LNCaP clone FGC (cell line): ENCODE data around the gene STARD13.

Experiments used
- DNase-seq: peaks from one replicate; pipeline ENCODE4 v3.0.0-alpha.2; 2011; ENCODE audit warnings: low read depth
- H3K4me3 ChIP-seq: 2 replicates; pipeline ENCODE4 v1.5.1; 2011; ENCODE audit warnings: mild to moderate bottlenecking, low read depth, low read length, control low read depth
- TF ChIP-seq, protein P1 (sequence below): IDR thresholded peaks from 2 replicates; pipeline ENCODE4 v1.5.1; 2012; ENCODE audit warnings: mild to moderate bottlenecking; ENCODE audit not compliant: control insufficient read depth, insufficient read depth; ENCODE audit errors: extremely low read depth

The STARD13 gene

GRCh38 chr13:33235564-33235963, 50.0 kb downstream of the STARD13 start:
- no peak for DNase-seq
- no peak overlapping the region for H3K4me3 ChIP-seq
- TF ChIP-seq, protein P1, sequence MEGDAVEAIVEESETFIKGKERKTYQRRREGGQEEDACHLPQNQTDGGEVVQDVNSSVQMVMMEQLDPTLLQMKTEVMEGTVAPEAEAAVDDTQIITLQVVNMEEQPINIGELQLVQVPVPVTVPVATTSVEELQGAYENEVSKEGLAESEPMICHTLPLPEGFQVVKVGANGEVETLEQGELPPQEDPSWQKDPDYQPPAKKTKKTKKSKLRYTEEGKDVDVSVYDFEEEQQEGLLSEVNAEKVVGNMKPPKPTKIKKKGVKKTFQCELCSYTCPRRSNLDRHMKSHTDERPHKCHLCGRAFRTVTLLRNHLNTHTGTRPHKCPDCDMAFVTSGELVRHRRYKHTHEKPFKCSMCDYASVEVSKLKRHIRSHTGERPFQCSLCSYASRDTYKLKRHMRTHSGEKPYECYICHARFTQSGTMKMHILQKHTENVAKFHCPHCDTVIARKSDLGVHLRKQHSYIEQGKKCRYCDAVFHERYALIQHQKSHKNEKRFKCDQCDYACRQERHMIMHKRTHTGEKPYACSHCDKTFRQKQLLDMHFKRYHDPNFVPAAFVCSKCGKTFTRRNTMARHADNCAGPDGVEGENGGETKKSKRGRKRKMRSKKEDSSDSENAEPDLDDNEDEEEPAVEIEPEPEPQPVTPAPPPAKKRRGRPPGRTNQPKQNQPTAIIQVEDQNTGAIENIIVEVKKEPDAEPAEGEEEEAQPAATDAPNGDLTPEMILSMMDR: no peak

- TF ChIP-seq, protein P1: no peak
- no peak for DNase-seq
Measured at GRCh38 chr13:33235078-33235477, 50.5 kb downstream of the STARD13 start.

GRCh38 chr13:33233547-33233946, 52.0 kb downstream of the STARD13 start:
- DNase-seq: no peak
- TF ChIP-seq, protein P1: no peak

More at GRCh38 chr13:33235078-33235477, 50.5 kb downstream of the STARD13 start:
- H3K4me3 ChIP-seq: no peak overlapping the region

GRCh38 chr13:33232883-33233282, 52.7 kb downstream of the STARD13 start:
- TF ChIP-seq, protein P1: no peak
- no peak overlapping the region for H3K4me3 ChIP-seq
- no peak for DNase-seq

More at GRCh38 chr13:33233547-33233946, 52.0 kb downstream of the STARD13 start:
- H3K4me3 ChIP-seq: no peak overlapping the region

DNA sequence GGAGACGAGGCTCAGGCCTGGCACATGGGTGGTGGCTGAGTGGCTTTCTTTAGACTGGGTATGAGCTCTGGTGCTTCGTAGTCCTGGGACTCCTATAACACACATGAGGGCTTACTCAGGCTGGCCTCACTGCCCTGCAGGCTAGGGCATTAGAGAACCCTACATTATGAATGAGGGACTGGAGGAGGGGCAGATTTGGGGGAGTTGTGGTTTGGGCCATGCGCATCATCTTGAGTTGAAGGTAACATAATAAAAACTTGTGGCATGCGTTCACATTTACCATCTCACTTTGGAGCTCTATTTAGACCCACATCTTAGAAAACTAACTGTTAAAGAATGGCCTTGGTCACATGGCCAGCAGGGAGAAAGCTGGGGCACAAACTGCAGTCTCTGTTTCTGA, 54.2 kb downstream of the STARD13 start:
- TF ChIP-seq, protein P1: no peak
- no peak overlapping the region for H3K4me3 ChIP-seq
- DNase-seq: no peak

DNA sequence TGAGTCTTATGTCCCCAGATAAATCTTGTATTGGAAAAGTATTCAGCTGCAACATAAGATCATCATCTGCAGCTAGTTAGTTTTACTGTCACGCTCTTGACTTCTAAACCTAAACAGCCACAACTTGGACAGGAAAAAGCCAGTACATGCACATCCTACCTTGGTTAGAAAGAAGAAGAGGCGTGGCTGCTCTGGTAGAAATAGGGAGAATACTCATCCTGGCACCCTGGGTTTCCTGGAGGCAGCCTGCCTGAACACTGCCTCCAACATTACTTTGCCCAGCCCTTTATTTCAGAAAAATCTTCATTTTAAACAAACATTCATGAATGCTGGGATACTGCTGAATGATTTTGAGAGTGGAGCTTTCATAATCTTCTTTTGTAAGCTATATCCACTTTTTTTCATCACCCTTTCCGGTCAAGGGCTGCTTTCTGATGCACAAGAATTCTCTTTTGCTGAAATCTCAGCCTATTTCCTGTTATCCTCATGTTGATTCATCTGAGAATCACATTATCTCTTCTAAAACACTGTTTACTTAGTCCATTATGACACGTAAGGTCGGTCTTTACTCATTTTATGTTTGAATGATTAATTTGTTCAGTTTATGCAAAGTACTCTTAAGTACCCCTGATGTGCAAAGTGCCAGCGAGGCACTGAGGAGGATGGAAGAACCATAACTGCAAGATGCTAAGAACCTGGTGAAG, 55.2 kb downstream of the STARD13 start:
- TF ChIP-seq, protein P1: no peak
- no peak overlapping the region for H3K4me3 ChIP-seq
- no peak for DNase-seq
